K562 (cell line): ENCODE data around the gene ADD3. TPM values are rescaled to one million over a fixed set of nuclear protein-coding genes. Genes with fewer than 3 reads are reported as not detected.

Experiments used
- ATAC-seq: fragments of 200-7000 bp; cut with Tn5 transposase; 3 replicates; pipeline ENCODE4 v1.9.1; 2020; ENCODE audit warnings: moderate library complexity
- BruUV-seq: library from RNA; stranded (reverse); fragments of 400-500 nt; replicated peaks from 2 replicates; lab custom pipeline; 2021; lab: Mats Ljungman, UMichigan
- CTCF ChIA-PET: fragments of 300-600 bp; formaldehyde crosslinking; extraction: SDS; loops from one replicate; lab custom pipeline; 2021; ENCODE audit warnings: low intra/inter-chr PET ratio; lab: Yijun Ruan, JAX
- POLR2A ChIA-PET: fragments of 300-600, 350-650 bp; sonication (Branson Sonifier 250); formaldehyde crosslinking; extraction: SDS; loops from one replicate; lab custom pipeline; 2021; ENCODE audit warnings: antibody characterized with exemption, inconsistent platforms; lab: Yijun Ruan, JAX
- DNase-seq, 4 experiments: peaks; one replicate each; pipeline versions ENCODE4 v3.0.0 to v3.0.0-alpha.2; 2011 to 2018; ENCODE audit warnings: low spot score in 3 of 4, mixed read lengths in 3 of 4; ENCODE audit errors: extremely low read depth in 1 of 4
- FAIRE-seq: peaks from 2 replicates; lab custom pipeline; 2011; peaks lifted over from hg19 to GRCh38; lab: Jason Lieb, UNC
- H2AFZ ChIP-seq: 2 replicates; pipeline ENCODE4 v1.6.0; 2011; ENCODE audit warnings: low read depth, low read length, control low read depth, inconsistent platforms
- H3K27ac ChIP-seq: fragments of 200-600 bp; 3 replicates; pipeline ENCODE4 v1.8.0; 2011; ENCODE audit warnings: low read depth, mild to moderate bottlenecking, control low read depth, inconsistent platforms, low read length, moderate library complexity, mixed read lengths; ENCODE audit errors: extremely low read depth
- H3K27me3 ChIP-seq, 2 experiments: fragments of 300-600 bp in 1 of 2; 2 replicates in 1 of 2; 3 replicates in 1 of 2; pipeline versions ENCODE4 v1.6.0 to v1.8.0; 2011; ENCODE audit warnings: inconsistent platforms in 2 of 2, low read length in 2 of 2, mild to moderate bottlenecking in 1 of 2, mixed read lengths in 1 of 2, moderate library complexity in 1 of 2; ENCODE audit not compliant: control insufficient read depth in 2 of 2, insufficient read depth in 2 of 2
- H3K36me3 ChIP-seq: fragments of 300-600 bp; 3 replicates; pipeline ENCODE4 v1.8.0; 2011; ENCODE audit warnings: mild to moderate bottlenecking, low read length, inconsistent platforms; ENCODE audit not compliant: control insufficient read depth, insufficient read depth
- H3K4me1 ChIP-seq, 2 experiments: fragments of 200-600 bp in 1 of 2; replicated peaks in 1 of 2; 2 replicates in 1 of 2; 3 replicates in 1 of 2; pipeline versions ENCODE4 v1.5.1 to v1.8.0; 2011; ENCODE audit warnings: inconsistent platforms in 2 of 2, low read length in 2 of 2, mild to moderate bottlenecking in 1 of 2, mixed read lengths in 1 of 2, moderate library complexity in 1 of 2; ENCODE audit not compliant: control insufficient read depth in 2 of 2, insufficient read depth in 2 of 2
- H3K4me2 ChIP-seq: 2 replicates; pipeline ENCODE4 v1.6.1; 2011; ENCODE audit warnings: low read length, control low read depth, inconsistent platforms, mixed read lengths; ENCODE audit not compliant: insufficient read depth
- H3K4me3 ChIP-seq: fragments of 200-600 bp; sonication (generic), shearing (Covaris generic); 2 replicates; pipeline ENCODE4 v1.5.1; 2016; ENCODE audit warnings: control low read depth, inconsistent platforms
- H3K79me2 ChIP-seq: fragments of 200-600 bp; 3 replicates; pipeline ENCODE4 v1.8.0; 2011; ENCODE audit warnings: low read length, inconsistent platforms; ENCODE audit not compliant: control insufficient read depth, insufficient read depth
- H3K9ac ChIP-seq, 2 experiments: 2 replicates each; pipeline versions ENCODE4 v1.6.0 to v1.6.1; 2011; ENCODE audit warnings: low read depth in 2 of 2, low read length in 2 of 2, control low read depth in 1 of 2, inconsistent platforms in 1 of 2, mild to moderate bottlenecking in 1 of 2, mixed read lengths in 1 of 2; ENCODE audit not compliant: insufficient read depth in 1 of 2
- H3K9me1 ChIP-seq: one replicate; pipeline ENCODE4 v1.6.0; 2011; ENCODE audit warnings: inconsistent platforms, mild to moderate bottlenecking, low read length, moderate library complexity; ENCODE audit not compliant: control insufficient read depth, insufficient read depth
- H3K9me3 ChIP-seq: replicated peaks from 2 replicates; pipeline ENCODE4 v1.5.1; 2011; ENCODE audit warnings: low read depth, low read length, inconsistent platforms; ENCODE audit not compliant: control insufficient read depth, insufficient read depth
- H4K20me1 ChIP-seq: replicated peaks from 2 replicates; pipeline ENCODE4 v1.6.1; 2011; ENCODE audit warnings: low read length, inconsistent platforms, mixed read lengths; ENCODE audit not compliant: control insufficient read depth, insufficient read depth
- MEIS2 ChIP-seq: fragments of 450-650 bp; IDR thresholded peaks from 2 replicates; pipeline ENCODE4 v1.6.1; 2014; ENCODE audit warnings: mild to moderate bottlenecking; ENCODE audit not compliant: partially characterized antibody
- MYC ChIP-seq, 2 experiments: fragments of 250-450 bp in 1 of 2; sonication (Bioruptor Pico) in 1 of 2; IDR thresholded peaks; 2 replicates each; pipeline versions ENCODE4 v1.5.1 to v1.6.1; 2012 to 2021; ENCODE audit warnings: low read depth in 2 of 2, borderline replicate concordance in 1 of 2, improper control_type of control experiment in 1 of 2, low read length in 1 of 2, mild to moderate bottlenecking in 1 of 2, moderate library complexity in 1 of 2
- PYGO2 ChIP-seq: fragments of 450-650 bp; IDR thresholded peaks from 2 replicates; pipeline ENCODE4 v1.6.1; 2016; ENCODE audit warnings: mild to moderate bottlenecking, missing genetic modification characterization, moderate library complexity, missing compliant biosample characterization
- ZFP36 ChIP-seq: fragments of 150-350 bp; IDR thresholded peaks from 2 replicates; pipeline ENCODE4 v1.6.1; 2018; ENCODE audit warnings: low read length, low read depth; ENCODE audit not compliant: partially characterized antibody
- WGBS: fragments of 100-300 bp; shearing (Covaris generic); methylation state at CpG from one replicate; pipeline ENCODE4 v1.1.6; 2016; ENCODE audit warnings: low coverage, mixed read lengths; ENCODE audit not compliant: insufficient coverage; ENCODE audit errors: missing lambda C conversion rate; 5-methylcytosine and 5-hydroxymethylcytosine counted together
- in situ Hi-C: fragments of 300-500 bp; cut with MboI; formaldehyde crosslinking; loops from 4 replicates; pipeline ENCODE4 v1.15.0; 2018; ENCODE audit warnings: inconsistent platforms, mixed read lengths
- intact Hi-C: fragments of 100-400 bp; cut with micrococcal nuclease; formaldehyde crosslinking; loops from 2 replicates; pipeline ENCODE4 v1.14.2; 2022
- polyA plus RNA-seq, 8 experiments: library from polyadenylated mRNA; depleted of rRNA in 4 of 8; stranded (reverse) in 5 of 8; unstranded in 3 of 8; fragments of >200 nt; fragmentation: Nextera tagmentation in 2 of 8; fragmentation: Illumina TruSeq in 1 of 8; extraction: Ambion mirVana in 2 of 8; extraction: Trizol in 1 of 8; gene quantifications; 2 replicates each; pipeline versions ENCODE4 v1.2.1 to v1.2.3, GENCODE V29; 2011 to 2014; ENCODE audit warnings: inconsistent platforms in 1 of 8, missing spikeins in 1 of 8
- total RNA-seq, 7 experiments: library from RNA; depleted of rRNA in 6 of 7; stranded (reverse); fragments of >200 nt in 6 of 7; fragmentation: Illumina TruSeq in 2 of 7; extraction: Trizol in 2 of 7; gene quantifications; 2 replicates each; pipeline versions ENCODE4 v1.2.1 to v1.2.3, GENCODE V29; 2011 to 2021; ENCODE audit warnings: low replicate concordance in 1 of 7
- TF ChIP-seq, protein P1 (sequence below): fragments of 450-650 bp; IDR thresholded peaks from 2 replicates; pipeline ENCODE4 v1.6.1; 2016

The ADD3 gene
- total and polyA plus RNA-seq, 9 of the 15 experiments (the other 6 are each of a cell fraction or from before 2014, with no cell fraction given): 13.2 to 125 (median 31.7) TPM

GRCh38 chr10:109962247-109962646 is 45.5 kb upstream of the ADD3 start:
- Histone ChIP-seq H3K9me3 (no peaks in the 10 kb centered on the region), H2AFZ (no peak overlapping the region), H3K27ac (no peak overlapping the region), H3K36me3 (no peaks in the 10 kb centered on the region), H3K27me3 (no peaks in the 10 kb centered on the region), H4K20me1 (no peaks in the 10 kb centered on the region), H3K9me1 (no peaks in the 10 kb centered on the region), H3K4me1 (peaks cover 0 to 5% of the 10 kb centered on the region in 2 experiments; a peak in 1 of 5 replicates), H3K9ac (no peak overlapping the region), H3K4me3 (no peak overlapping the region), H3K79me2 (no peaks in the 10 kb centered on the region), H3K4me2 (no peak overlapping the region)
- DNase-seq: no peak
- POLR2A ChIA-PET: interaction anchor here (0.6 kb wide), 1 partner anchor 24 kb away, joined by 4 read pairs; no protein-coding TSS in a partner anchor
- intact Hi-C loops (no loop called here), in situ Hi-C loops (no loop called here)
- 33% methylated on average over 1 of the region's 1 CpG for WGBS
- BruUV-seq: no TSS peak
- no peak for TF ChIP-seq PYGO2 (tag)
- TF ChIP-seq MEIS2: peak; percentile 6
- TF ChIP-seq, protein P1, sequence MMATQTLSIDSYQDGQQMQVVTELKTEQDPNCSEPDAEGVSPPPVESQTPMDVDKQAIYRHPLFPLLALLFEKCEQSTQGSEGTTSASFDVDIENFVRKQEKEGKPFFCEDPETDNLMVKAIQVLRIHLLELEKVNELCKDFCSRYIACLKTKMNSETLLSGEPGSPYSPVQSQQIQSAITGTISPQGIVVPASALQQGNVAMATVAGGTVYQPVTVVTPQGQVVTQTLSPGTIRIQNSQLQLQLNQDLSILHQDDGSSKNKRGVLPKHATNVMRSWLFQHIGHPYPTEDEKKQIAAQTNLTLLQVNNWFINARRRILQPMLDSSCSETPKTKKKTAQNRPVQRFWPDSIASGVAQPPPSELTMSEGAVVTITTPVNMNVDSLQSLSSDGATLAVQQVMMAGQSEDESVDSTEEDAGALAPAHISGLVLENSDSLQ: peak; percentile 27; the same call in 1 of the 2 replicates
- no peak for ATAC-seq
- no peak for FAIRE-seq
- CTCF ChIA-PET: no interaction called here

DNA sequence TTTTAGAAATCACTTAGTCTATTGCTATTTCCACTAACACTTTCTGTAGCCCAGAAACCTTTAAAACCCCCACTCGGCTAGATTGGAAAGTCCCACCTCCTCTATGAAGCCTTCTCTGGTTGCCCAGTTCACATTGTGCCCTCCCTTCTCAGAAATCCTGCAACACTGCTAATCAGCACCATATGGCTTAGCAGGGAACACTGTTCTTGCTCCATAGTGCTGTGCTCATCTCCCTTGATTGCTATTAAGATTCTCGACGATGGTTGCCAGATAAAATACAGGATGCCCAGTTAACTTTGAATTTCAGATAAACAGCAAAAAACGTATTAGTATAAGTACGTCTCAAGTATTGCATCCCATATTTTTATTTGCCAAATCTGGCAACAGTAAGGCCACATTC is 44.3 kb upstream of the ADD3 start:
- POLR2A ChIA-PET: no interaction called here
- H3K4me2 ChIP-seq: no peak overlapping the region
- no peak overlapping the region for H3K4me3 ChIP-seq
- H3K36me3 ChIP-seq: no peaks in the 10 kb centered on the region
- in situ Hi-C loops (no loop called here), intact Hi-C loops (no loop called here)
- H3K79me2 ChIP-seq: no peaks in the 10 kb centered on the region
- peaks cover 0 to 8% of the 10 kb centered on the region in 2 experiments; a peak in 1 of 5 replicates for H3K4me1 ChIP-seq
- no peaks in the 10 kb centered on the region for H3K9me1 ChIP-seq
- CTCF ChIA-PET: no interaction called here
- DNase-seq (no peak), ATAC-seq (no peak; the same call in 2 of the 3 replicates), FAIRE-seq (no peak)
- H2AFZ ChIP-seq: no peak overlapping the region
- H3K9ac ChIP-seq: no peak overlapping the region
- H3K27ac ChIP-seq: no peak overlapping the region
- peak; percentile 47 for TF ChIP-seq ZFP36
- no peak for TF ChIP-seq MYC (IDR thresholded peaks at IDR 0.05; ENCODE audit: low read depth, low read length)
- TF ChIP-seq MYC (CRISPR knock-in tag; IDR thresholded peaks at IDR 0.05; ENCODE audit: borderline replicate concordance, low read depth): no peak
- H3K9me3 ChIP-seq: no peaks in the 10 kb centered on the region
- WGBS: 6% methylated on average over 5 of the region's 5 CpGs
- no peaks in the 10 kb centered on the region for H4K20me1 ChIP-seq
- no TSS peak for BruUV-seq
- no peaks in the 10 kb centered on the region for H3K27me3 ChIP-seq
